B cell (primary cell): Measurements from ENCODE around the gene ELK1.

Source experiments
- EZH2 ChIP-seq: IDR thresholded peaks from 2 replicates; pipeline ENCODE4 v1.6.1; 2012; ENCODE audit warnings: borderline replicate concordance, low read depth, mild to moderate bottlenecking, moderate library complexity, low read length; ENCODE audit not compliant: insufficient read depth, poor library complexity, severe bottlenecking
- TF ChIP-seq, protein P1 (sequence below): fragments of 200-600 bp; IDR thresholded peaks from one replicate; pipeline ENCODE4 v1.8.0; 2022; ENCODE audit warnings: antibody characterized with exemption, mild to moderate bottlenecking

DNA sequence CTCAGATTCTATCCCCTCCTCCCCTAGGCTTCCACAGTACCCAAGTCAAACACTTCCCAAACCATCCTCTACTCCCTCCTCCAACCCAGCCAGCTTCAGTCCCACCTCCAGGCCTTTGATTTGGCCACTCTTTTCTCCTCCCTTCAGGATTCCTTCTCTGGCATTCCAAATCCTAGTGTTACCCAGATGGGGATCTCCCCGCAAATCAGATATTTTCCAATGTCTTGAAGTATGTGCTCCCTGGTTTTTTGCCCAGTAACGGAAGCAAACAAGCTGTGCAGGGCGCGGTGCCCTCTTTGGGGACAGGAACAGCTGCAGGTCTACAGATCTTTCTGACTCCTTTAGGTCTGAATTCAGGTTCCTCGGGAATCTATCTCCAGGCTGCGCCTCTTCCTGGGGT lies 28.5 kb downstream of the ELK1 start:
- TF ChIP-seq EZH2 = no peak
- TF ChIP-seq, protein P1, sequence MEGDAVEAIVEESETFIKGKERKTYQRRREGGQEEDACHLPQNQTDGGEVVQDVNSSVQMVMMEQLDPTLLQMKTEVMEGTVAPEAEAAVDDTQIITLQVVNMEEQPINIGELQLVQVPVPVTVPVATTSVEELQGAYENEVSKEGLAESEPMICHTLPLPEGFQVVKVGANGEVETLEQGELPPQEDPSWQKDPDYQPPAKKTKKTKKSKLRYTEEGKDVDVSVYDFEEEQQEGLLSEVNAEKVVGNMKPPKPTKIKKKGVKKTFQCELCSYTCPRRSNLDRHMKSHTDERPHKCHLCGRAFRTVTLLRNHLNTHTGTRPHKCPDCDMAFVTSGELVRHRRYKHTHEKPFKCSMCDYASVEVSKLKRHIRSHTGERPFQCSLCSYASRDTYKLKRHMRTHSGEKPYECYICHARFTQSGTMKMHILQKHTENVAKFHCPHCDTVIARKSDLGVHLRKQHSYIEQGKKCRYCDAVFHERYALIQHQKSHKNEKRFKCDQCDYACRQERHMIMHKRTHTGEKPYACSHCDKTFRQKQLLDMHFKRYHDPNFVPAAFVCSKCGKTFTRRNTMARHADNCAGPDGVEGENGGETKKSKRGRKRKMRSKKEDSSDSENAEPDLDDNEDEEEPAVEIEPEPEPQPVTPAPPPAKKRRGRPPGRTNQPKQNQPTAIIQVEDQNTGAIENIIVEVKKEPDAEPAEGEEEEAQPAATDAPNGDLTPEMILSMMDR = no peak
